HG03469 (cell line): Measurements from ENCODE around the gene GLRA3.
"Not testable (repeated sequence)": the region's sequence is repeated elsewhere in the genome, so short reads cannot be mapped to it uniquely, and the experiment has no call there.

Experiments used
- ATAC-seq: cut with Tn5 transposase; IDR thresholded peaks from one replicate; pipeline ENCODE4 v1.9.1; 2021; ENCODE audit warnings: mild to moderate bottlenecking, moderate library complexity, moderate number of reproducible peaks; ENCODE audit not compliant: unreplicated experiment

GLRA3 gene

DNA sequence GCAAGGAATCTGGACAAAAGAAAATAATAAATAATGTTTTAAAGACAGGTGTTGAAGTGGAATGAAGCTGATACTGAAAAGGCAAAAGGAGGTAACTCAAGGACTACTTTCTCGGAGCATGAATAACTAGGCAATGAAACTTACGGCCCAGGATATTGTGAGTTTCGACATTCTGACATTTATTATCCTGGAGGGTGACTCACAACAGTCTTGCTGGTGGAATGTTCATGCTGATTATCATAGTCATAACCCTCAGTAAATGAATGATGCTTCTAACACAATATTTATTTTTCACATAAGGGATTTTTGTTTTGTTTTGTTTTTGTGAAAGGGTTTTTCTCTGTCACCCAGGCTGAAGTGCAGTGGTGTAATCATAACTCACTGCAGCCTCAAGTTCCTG, 159.8 kb downstream of the GLRA3 start:
- no peak for ATAC-seq

DNA sequence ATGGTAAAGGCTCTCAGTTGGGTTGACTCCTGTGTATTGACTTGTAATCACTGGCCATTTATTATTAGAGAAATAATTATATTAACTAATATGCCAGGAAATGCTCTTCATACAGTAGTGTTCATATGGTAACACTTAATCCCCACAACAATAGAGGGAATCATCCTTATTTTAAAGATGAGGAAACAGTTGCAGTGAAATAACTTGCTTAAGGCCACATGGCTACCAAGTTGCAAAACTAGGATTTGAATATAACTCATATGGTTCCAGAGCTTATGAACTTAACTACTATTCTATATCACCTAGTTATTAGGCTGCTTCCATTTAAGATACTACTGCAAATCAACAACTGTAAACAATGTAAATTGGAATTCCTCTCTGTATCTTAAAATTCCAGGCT, 163.2 kb downstream of the GLRA3 start:
- ATAC-seq: no peak

DNA sequence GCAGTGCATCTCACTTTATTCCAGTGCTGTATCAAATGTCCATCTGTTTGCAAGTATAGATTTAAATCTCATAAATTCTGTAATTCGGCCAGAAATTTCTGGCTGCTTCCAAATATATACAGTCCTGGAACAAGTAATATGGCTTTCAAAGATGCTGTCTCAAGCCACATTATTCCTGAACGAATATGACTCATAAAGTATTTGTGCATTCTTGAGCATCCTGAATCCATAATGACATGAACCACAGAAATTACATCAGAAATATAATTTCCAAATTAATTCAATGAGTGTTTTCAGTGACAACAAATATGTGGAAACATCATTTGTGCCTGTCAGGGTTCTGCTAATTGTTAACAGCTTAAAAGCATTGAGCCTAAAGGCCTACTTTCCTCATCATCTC, 165.8 kb downstream of the GLRA3 start:
- no peak for ATAC-seq

DNA sequence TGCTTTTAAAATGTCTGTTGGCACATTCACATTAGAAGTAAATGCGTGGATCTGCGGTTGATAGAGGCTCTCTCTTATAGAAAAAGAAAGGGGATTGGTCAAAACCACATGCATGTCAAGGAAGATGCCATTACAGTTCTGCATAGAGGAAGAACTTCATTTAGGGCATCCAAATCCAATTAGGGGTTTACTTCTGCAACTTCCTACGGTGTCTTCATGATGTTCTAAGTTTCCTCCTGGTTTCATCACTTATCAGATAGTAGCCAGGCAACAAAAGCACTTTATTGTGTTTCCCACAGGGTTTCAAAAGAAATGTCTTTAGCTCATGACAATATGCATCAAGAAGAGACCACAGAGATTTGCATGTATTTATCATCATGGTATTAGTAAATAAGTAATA, 170.8 kb downstream of the GLRA3 start:
- no peak for ATAC-seq

DNA sequence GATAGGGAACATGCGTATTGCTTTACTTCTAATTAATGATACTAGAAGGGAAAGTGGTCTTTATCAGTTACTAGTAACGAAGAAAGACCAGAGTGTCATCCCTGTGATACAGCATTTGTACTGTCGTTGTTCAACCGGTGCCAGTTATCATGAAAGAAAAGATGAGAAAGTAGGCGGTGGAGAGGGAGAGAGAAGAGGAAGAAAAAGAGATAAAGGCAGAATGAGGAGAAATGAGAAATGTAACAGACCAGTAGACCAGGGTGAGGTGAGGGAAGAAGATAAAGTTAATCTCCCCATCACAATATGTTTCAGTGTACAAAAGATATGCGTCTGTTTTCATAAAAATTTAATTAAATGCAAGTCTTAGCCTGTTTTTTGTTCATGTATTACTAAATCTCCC, 171.6 kb downstream of the GLRA3 start:
- no peak for ATAC-seq

DNA sequence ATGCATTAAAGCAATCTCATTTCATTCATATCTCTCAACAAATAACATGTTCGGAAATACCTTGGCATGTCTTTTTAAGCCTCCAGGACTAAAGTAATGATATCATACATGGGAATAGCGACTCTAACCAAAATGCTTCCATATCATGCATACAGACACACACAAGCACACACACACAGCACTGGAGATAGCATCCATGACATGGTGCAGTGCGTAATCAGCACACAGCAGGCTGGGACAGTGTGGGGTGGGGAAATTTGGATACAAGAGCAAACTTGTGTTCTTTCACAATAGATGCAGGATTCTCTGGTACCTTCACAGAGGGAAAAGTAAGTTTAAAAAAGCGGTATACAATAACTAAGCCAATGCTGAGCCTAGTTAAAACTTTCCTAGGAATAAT, 174.4 kb downstream of the GLRA3 start:
- no peak for ATAC-seq

DNA sequence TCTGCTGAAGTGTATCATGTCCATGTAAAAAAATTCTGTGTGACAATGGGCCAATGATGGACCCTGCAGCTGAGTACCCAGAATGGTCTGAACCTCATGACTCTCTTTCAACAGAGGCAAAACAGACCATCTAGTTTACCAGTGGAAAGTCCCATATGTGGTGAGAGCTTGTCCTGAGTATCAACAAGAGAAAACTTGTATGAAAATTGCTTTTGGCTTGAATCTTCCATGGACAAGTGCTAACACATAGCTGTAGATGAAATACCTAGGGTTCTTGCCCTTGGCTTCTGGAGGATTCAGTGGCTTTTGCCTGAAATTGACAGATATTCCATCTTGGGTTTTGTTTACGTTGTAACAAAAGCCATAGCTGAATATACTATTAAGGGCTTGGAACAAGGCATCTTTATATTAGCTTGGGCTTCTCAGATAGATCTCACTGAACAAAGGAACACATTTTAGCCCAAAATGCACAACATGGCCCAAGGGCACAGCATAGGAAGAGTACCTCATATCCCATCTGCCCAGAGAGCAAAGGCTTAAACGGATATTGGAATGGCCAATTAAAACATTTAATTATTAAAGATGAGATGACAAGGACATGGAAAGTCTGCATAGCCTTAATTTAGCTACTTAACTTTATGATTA, 178.2 kb downstream of the GLRA3 start:
- ATAC-seq: no peak

DNA sequence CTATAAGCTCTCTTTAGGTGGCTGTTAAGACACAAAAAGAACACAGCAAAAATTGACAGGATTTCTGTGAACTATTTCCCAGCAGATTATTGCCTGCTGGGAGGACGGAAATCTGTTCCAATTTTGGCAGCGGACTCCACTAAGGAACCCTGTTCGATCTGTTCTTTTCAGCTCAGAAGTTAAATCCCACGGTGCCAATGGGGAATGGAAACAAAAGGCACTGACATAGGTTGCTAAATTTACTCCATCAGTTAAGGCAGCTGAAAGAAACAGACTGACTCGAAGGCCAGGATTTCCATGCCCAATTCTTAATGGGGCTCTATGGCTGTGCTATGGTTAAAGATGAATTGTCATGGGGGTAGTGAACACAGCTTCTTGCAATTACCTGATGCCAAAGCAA, 180.2 kb downstream of the GLRA3 start:
- no peak for ATAC-seq

DNA sequence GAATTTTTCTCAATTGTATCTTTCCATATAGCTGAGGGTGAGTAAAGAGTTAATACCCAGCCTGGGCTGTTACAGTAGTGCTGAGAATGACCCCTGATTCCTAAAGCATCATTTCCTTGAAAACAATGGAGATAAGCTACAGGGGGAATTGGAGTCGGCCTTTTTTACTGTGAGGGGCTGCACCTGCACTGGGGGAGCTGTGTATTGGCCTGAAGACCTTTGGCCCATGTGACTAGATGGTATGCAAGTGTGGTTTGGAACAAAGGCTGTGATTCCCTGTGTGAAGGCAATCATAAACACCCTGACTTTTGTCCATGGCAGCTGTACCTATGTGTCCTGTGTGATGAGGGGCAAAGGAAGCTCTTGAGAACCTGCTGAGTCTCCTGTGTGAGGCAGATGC, 182.7 kb downstream of the GLRA3 start:
- no peak for ATAC-seq

DNA sequence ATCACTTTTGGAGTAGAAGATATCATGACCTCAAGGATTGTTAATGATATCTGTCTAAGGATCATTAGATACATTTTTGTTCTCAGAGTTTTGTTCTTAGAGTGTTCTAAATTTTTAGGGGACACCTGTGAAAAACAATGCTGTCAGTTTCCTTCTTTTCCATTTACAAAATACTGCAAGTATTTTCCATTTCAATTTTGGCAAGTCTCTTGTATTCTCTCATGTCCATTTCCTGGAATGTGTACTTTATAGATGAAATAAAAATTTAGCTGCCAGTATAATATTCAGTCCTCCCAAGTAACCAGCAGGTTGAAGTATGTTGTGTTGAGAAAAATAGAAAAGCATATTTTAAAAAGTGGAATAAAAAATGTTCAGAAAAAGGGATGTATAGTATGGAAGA, 188.9 kb downstream of the GLRA3 start:
- ATAC-seq: no peak

DNA sequence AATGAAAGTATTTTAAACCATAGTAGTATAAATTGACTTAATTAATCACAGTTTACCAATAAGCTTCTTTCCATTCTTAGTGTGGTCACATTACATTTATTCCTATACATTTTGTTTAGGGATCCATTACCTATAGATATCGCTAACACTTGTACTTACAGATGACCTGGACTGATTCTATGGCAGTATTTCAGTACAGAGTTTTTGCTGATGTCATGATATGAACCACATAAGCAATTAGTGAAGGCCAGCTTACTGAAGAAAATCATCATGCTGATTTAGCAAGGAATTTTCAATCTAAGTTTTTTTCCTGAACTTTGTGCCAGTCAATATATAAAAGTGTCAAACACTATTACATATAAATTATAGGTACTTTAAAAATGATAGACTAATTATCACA, 193.3 kb downstream of the GLRA3 start:
- no peak for ATAC-seq

DNA sequence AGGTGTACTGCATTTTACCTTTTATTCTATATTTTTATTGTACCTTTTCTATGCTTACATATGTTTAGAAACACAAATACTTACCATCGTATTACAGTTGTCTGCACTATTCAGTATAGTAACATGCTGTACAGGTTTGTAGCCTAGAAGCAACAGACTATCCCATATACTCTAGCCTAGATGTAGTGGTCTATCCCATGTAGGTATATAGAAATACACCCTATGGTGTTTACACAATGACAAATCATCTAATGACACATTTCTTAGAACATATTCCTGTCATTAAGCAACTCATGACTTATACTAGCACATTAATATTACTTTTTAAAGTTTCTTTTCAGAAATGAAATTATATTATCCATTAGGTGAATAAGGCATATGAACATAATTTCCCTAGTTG, 195.6 kb downstream of the GLRA3 start:
- ATAC-seq: no peak

DNA sequence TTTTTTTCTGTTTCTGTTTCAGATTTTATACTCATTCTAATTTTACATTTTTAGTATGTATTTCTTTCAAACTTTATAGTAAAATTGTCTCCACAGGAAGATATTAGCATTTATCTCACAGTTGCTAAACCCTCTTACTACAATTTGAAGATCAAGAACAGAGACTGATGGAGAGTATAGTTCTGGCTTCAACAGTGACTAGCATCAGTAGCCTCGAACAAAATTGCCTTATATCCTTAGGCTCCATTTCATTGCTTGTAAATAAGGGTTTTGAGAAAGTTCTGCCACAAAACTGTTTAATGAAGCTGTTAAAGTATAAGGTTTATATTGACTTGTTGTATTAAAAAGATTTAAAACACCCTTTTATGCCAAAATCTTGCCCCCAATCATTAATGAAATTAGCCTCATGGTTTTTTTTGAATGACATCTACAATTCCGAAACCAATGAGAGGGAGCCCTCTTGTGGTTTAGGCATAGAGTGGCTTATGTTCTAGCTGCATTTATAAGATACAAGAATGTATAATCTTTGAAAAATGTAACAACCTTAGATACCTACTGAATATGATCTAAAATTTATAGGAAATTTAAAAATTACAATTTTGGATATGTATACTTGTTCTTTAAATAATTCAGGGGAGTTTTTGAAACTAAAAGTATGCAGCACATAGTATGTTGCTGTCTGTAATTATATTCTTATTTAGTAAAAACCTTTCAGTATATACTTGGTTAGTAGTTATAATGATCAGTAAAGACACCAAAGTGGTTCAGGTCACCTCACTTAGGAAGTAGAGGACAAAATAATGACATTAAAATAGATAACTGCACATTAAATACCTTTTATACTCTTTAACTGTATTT, 196.9 kb downstream of the GLRA3 start:
- no peak for ATAC-seq

DNA sequence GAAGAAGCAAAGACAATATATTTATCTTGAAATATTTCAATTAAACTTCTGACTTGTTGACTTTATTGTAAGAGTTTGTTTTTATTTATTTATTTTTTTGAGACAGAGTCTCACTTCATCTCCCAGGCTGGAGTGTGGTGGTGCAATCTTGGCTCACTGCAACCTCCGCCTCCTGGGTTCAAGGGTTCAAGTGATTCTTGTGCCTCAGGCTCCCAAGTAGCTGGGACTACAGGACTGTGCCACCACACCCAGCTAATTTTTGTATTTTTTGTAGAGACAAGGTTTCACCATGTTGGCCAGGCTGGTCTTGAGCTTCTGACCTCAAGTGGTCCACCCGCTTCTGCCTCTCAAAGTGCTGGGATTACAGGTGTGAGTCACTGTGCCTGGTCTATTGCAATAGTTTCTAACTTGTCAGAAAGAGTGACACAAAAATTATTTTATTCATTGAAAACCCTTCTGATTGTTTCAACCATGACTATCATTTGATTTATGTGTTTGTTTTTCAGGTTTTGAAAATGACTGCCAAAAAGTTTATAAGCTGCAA, 199.1 kb downstream of the GLRA3 start:
- not testable (repeated sequence) for ATAC-seq

DNA sequence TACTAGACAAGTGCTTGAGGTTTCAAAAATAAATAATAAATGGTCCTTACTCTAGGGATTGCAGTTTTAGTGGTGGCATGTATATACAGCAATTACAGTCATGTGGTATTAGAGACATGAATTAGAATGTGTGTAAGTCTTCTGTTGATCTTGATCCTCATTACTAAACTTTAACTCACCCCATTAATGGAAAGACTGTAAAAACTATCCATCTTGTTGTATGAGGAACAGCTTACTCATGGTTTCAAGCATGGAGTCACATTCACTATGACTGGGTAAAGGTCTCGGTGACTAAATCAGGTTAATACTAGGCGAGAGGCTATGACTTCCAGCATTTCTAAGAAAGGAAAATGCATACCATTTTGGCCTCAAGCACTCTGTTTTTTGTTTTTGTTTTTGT, 199.8 kb downstream of the GLRA3 start:
- no peak for ATAC-seq

DNA sequence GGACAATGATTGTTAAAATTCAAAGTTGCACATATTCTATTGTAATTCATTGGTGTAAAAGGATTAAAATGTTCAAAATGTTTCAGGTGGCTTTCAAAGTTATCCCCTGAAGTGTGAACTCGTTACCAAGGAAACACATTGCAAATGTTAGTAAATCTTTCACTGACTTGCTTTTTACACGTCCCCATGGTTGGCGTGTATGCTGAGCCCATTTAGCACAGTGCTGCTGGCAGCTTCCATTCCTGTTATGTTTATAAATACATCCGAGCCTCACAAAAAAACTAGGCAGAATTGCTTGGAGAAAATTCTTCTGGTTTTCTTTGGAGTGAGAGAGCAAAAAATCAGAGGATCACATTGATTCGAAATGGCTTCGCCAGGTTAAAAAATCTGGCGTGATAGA, 200.9 kb downstream of the GLRA3 start:
- ATAC-seq: no peak

DNA sequence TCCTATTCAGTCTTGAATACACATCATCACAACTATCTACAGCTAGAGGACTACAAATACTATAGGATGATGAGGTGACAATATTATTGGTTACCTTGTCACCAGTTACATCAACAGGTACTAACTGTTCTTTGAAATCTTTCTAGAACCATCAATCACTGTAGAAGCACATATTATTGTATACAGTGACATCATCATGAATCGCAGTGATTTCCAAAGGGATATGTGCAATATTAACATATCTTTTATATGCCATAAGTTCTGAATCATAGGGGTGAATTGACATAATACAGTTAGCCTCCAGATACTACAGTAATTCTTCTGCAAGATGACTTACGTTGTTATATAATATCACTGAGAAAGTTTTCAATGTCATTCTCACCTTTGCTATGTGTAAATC, 201.6 kb downstream of the GLRA3 start:
- ATAC-seq: no peak

DNA sequence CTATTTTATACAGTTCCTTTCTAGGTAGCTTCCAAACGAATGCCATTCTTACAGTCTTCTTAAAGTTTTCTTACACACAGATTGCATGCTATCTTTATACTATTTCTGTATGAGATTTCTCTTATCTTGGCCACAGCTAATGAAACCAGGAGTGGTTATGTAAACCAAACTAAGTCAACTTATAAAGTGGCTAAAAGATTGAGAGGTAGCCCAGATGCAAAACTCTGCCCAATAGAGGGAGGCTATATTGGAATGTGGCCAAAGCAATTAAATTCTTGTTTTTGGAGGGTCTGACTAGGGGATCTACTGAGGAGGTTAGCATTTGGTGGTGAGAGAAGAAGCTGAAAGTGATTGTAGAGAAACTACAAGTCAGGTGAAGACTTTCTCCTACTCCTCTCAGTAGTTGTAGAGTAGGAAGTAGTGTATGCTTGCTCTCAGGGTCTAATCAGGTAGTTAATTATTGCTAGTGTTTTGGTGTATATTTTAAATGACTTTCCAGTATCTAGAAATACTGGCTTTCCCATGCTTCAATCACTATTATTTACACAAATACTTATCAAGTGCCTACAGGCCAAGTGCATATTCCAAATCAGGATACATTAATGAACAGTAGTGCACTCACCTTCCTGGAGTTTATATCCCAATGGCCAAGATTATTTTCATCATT, 202.6 kb downstream of the GLRA3 start:
- no peak for ATAC-seq

DNA sequence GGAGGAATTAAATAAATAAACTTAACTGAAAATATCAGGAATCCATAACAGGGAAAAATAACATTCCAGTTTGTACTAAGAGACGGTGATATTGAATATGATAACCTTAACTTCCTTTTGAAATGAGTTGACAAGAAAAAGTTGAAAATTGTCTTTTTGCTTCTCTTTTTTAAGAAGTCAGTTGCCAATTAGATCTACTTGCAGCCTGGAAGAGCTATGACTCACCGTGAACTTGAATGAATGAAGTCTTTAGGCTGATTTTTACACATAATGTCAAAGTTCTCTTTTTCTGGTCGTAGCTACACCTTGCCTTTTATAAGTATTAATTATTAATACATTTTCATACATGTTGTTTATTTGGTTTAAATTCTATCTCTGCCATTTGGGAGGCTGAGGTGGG, 212.4 kb downstream of the GLRA3 start:
- ATAC-seq: no peak

DNA sequence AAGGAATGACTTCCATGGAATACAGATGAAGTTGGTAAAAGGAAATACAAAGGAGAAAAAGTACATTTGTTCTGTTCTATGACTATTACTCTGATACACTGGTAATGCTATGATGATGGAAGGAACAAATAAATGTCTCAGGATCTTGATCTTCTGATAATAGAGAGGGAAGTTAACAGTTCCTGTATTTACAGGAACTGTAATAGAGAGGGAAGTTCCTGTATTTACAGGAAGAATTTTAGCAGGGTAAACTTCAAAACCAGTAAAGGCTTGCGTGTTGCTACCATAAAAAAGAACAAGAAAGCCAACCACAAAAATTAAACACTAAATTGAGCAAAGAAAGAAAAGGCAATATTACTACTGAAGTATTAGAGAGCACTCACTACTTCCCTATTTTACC, 215.1 kb downstream of the GLRA3 start:
- no peak for ATAC-seq

DNA sequence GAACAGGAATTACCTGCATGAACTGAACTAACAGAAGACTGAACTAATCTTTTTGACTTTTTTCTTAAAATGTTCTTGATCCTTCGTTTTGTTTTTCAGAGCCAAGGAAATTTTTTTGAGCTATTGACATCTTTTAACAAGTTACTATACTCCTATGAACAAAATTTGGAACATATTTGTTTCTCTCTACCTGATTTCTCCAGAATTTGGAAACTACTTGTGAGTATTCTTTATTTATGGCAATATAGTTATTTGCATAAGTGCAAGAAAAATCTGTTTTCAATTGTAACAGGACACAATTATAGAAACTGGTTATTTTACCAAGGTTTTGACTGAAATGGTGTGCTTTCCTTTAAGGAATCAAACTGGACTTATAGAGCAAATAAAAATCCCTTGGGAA, 217.3 kb downstream of the GLRA3 start:
- ATAC-seq: no peak

DNA sequence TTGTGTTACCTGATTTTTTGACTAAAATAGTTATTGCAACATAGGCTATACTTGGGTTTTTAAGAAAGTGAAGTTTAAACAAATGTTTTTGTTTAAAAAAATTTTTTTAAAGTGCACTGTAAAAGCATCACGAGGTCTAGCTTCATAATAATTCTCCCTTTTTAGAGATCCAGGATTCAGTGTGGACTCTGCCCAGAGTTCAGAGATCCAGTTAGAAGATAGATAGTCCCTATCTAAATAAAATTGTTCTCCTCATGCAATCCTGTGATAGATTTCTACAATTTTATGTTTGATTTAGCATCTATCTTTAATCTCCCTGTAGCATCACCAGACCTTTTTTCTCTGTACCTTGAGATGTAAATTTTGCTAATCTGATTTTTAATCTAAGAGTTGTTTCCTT, 221.3 kb downstream of the GLRA3 start:
- no peak for ATAC-seq
